ENCODE measurements around the gene AFG1L. TPM values are rescaled to one million over a fixed set of nuclear protein-coding genes. Genes with fewer than 3 reads are reported as not detected.
"Not testable (repeated sequence)": the region's sequence is repeated elsewhere in the genome, so short reads cannot be mapped to it uniquely, and the experiment has no call there.

Gene AFG1L
- total RNA-seq, 1 experiment from 2014 or later: 7.1 TPM

DNA sequence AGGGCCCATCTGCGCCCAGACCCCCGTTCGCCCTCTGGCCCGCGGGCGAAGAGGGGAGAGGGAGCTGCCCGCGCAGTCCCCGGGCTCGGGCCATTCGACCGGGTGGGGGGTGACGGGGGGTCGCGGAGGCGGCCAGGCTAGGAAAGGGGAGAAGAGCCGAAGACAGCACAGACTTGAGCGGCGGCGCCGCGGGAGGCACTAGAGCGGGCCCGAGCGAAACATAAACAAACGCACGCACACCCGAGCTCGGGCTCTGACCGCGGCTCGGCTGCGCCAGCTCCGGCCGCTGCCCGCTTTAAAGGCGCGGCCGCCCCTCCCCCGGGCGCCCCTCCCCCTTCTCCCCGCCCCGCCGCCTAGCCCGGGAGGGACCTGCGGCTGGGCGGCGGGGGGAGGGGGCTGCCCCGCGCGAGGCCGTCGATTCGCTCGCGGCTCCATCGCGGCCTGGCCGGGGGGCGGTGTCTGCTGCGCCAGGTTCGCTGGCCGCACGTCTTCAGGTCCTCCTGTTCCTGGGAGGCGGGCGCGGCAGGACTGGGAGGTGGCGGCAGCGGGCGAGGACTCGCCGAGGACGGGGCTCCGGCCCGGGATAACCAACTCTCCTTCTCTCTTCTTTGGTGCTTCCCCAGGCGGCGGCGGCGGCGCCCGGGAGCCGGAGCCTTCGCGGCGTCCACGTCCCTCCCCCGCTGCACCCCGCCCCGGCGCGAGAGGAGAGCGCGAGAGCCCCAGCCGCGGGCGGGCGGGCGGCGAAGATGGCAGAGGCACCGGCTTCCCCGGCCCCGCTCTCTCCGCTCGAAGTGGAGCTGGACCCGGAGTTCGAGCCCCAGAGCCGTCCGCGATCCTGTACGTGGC lies 265.8 kb downstream of the AFG1L start, which contains the start of gene FOXO3:
TSS of gene FOXO3 (plus strand) at position 455 of the 846 bp plus-strand sequence. CDS start at position 747, 292 bp downstream.
- Mint-ChIP-seq H3K4me1 (ENCODE audit: low read depth, unreplicated experiment) (peaks cover 20% of the 10 kb centered on the region), H3K27ac (ENCODE audit: unreplicated experiment) (peak within 1 kb of the TSS; percentile 93), H3K9me3 (ENCODE audit: low read depth, unreplicated experiment) (no peaks in the 10 kb centered on the region), H3K4me3 (ENCODE audit: low read depth, unreplicated experiment) (peak within 1 kb of the TSS; percentile 94), H3K27me3 (ENCODE audit: unreplicated experiment) (no peaks in the 10 kb centered on the region), H3K36me3 (ENCODE audit: insufficient read depth, unreplicated experiment) (peaks cover 70% of the 10 kb centered on the region)
- CTCF ChIA-PET: interaction anchor here (0.6 kb wide), 1 partner anchor 175 kb away, joined by 4 read pairs; no protein-coding TSS in a partner anchor
- no TSS peak for BruUV-seq (replicated peaks)
- DNase-seq: peak; percentile 94
- no peak for TF ChIP-seq CTCF (IDR thresholded peaks at IDR 0.05; ENCODE audit: unreplicated experiment)
- intact Hi-C loops (cut with micrococcal nuclease; ENCODE audit: unreplicated experiment): loop anchor here (5.0 kb wide), 2 partner anchors 112 to 177 kb away; no protein-coding TSS in a partner anchor

- Mint-ChIP-seq H3K27ac (ENCODE audit: unreplicated experiment) (peak overlapping the region; percentile 93), H3K36me3 (ENCODE audit: insufficient read depth, unreplicated experiment) (peaks cover 76% of the 10 kb centered on the region), H3K4me3 (ENCODE audit: low read depth, unreplicated experiment) (peak overlapping the region; percentile 94), H3K4me1 (ENCODE audit: low read depth, unreplicated experiment) (peaks cover 26% of the 10 kb centered on the region)
- CTCF ChIA-PET; H3K9me3 Mint-ChIP-seq (ENCODE audit: low read depth, unreplicated experiment); BruUV-seq (replicated peaks); H3K27me3 Mint-ChIP-seq (ENCODE audit: unreplicated experiment); DNase-seq: not testable (repeated sequence)
- intact Hi-C loops (cut with micrococcal nuclease; ENCODE audit: unreplicated experiment): loop anchor here (5.0 kb wide), 2 partner anchors 111 to 176 kb away; no protein-coding TSS in a partner anchor
Observed at GRCh38 chr6:108561309-108561647, 266.4 kb downstream of the AFG1L start.

DNA sequence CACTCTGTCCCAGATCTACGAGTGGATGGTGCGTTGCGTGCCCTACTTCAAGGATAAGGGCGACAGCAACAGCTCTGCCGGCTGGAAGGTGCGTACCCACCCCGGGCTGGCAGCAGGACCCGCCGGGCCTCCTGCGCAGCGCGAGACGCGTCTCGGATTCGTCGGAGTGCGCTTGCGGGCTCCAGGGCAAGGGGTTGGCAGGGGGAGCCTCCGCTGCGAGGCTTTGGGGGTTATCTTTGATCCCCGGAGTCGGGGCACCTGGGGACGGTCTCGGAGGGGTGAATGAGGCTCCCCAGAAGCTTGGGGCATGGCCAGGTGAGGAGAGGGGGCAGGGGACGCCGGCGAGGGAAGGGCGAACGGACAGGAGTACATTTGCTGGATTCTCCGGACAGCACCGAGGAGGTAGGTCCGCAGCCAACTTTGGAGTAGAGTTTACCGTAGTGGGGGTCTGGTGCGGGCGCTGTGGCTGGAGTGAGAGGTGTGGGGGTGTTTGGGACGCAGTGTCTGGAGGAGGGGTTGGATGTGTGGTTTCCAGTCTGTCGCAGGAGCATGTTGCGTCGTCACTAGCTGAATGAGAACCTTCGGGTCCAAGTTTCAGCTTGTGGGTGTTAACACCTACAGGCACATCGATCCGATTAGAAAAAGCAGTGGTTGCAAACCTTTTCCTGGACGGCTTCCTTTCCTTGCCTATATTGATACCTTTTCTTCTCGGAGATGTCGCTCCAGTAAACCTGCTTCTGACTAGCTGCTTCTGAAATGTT lies 267.1 kb downstream of the AFG1L start:
- Mint-ChIP-seq H3K4me3 (ENCODE audit: low read depth, unreplicated experiment) (peak overlapping the region; percentile 94), H3K9me3 (ENCODE audit: low read depth, unreplicated experiment) (no peaks in the 10 kb centered on the region), H3K4me1 (ENCODE audit: low read depth, unreplicated experiment) (peaks cover 28% of the 10 kb centered on the region), H3K27ac (ENCODE audit: unreplicated experiment) (peak overlapping the region; percentile 93), H3K36me3 (ENCODE audit: insufficient read depth, unreplicated experiment) (peaks cover 74% of the 10 kb centered on the region), H3K27me3 (ENCODE audit: unreplicated experiment) (no peaks in the 10 kb centered on the region)
- CTCF ChIA-PET: interaction anchor here (1.0 kb wide), 1 partner anchor 30 kb away, joined by 4 read pairs; no protein-coding TSS in a partner anchor
- intact Hi-C loops (cut with micrococcal nuclease; ENCODE audit: unreplicated experiment): loop anchor here (1.0 to 5.0 kb wide), 5 partner anchors 110 to 273 kb away; no protein-coding TSS in a partner anchor
- TF ChIP-seq CTCF (IDR thresholded peaks at IDR 0.05; ENCODE audit: unreplicated experiment): no peak
- peak; percentile 29 for DNase-seq
- BruUV-seq (replicated peaks): TSS peak; percentile 95

GRCh38 chr6:108562503-108562993 lies 267.7 kb downstream of the AFG1L start:
- H3K4me1 Mint-ChIP-seq (ENCODE audit: low read depth, unreplicated experiment): peaks cover 28% of the 10 kb centered on the region

More at GRCh38 chr6:108562503-108562993, 267.7 kb downstream of the AFG1L start:
- intact Hi-C loops (cut with micrococcal nuclease; ENCODE audit: unreplicated experiment): loop anchor here (1.0 to 5.0 kb wide), 5 partner anchors 110 to 273 kb away; no protein-coding TSS in a partner anchor
- H3K36me3 Mint-ChIP-seq (ENCODE audit: insufficient read depth, unreplicated experiment): peaks cover 68% of the 10 kb centered on the region
- H3K9me3 Mint-ChIP-seq (ENCODE audit: low read depth, unreplicated experiment): no peaks in the 10 kb centered on the region
- peak overlapping the region; percentile 94 for H3K4me3 Mint-ChIP-seq (ENCODE audit: low read depth, unreplicated experiment)
- peak overlapping the region; percentile 93 for H3K27ac Mint-ChIP-seq (ENCODE audit: unreplicated experiment)
- no peaks in the 10 kb centered on the region for H3K27me3 Mint-ChIP-seq (ENCODE audit: unreplicated experiment)
- no peak for TF ChIP-seq CTCF (IDR thresholded peaks at IDR 0.05; ENCODE audit: unreplicated experiment)
- BruUV-seq (replicated peaks): no TSS peak
- CTCF ChIA-PET: interaction anchor here (1.0 kb wide), 1 partner anchor 30 kb away, joined by 4 read pairs; no protein-coding TSS in a partner anchor
- DNase-seq: peak; percentile 76

Data from Calu3 (cell line).